GM19395 (cell line): Measurements from ENCODE around the gene BCL6B.
"Not testable (repeated sequence)": the region's sequence is repeated elsewhere in the genome, so short reads cannot be mapped to it uniquely, and the experiment has no call there.

Experiments used
- ATAC-seq: cut with Tn5 transposase; IDR thresholded peaks from one replicate; pipeline ENCODE4 v1.9.1; 2021; ENCODE audit warnings: mild to moderate bottlenecking, moderate library complexity; ENCODE audit not compliant: unreplicated experiment

BCL6B gene

GRCh38 chr17:7050583-7050982, 27.7 kb downstream of the BCL6B start:
- ATAC-seq, result not testable (repeated sequence)

DNA sequence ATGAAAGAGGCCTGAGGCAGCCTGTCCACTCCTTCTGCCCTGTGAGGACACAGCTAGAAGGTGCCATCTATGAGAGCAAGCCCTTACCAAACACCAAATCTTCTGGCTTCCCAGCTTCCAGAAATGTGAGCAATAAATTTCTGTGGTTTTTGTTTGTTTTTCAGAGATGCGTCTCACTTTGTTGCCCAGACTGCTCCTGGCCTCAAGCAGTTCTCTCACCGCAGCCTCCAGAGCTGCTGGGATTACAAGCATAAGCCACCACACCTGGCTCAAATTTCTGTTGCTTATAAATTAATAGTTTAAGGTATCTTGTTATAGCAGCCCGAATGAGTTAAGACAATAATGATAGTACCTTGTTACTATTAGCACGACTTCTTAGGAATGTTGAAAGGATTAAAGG, 33.5 kb downstream of the BCL6B start:
- ATAC-seq, result no peak

DNA sequence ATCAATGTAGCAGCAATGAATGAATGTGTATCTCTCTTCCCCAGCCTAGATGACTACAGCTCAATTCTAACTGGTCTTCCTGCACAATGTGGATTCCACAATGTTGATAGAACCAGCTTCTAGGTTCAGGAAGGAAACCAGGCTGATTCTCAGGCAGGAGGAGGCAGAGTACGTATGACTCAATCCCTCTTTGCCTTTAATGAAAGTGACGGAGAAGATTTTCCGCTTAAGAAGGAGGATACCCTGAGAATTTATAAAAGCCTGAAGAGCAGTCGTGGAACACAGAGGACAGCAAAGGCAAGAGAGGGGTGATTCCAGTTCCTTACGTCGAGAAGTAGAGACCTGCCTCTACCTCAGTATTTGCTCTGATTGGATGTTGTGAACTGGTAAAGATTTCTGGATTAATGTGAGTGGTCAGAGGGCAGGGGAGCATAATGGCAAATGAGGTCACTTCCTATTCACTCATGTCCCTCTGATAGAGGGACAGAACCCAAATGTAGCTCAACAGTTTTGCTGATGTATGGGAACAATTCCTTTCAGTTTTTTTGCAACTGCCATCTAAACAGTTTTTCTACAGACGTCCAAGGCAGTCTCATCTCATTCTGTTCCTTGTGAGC, 36.1 kb downstream of the BCL6B start:
- no peak for ATAC-seq

- ATAC-seq, result no peak
Observed at GRCh38 chr17:7060165-7060891, 37.5 kb downstream of the BCL6B start.

- no peak for ATAC-seq
Observed at GRCh38 chr17:7063518-7064094, 40.8 kb downstream of the BCL6B start.

DNA sequence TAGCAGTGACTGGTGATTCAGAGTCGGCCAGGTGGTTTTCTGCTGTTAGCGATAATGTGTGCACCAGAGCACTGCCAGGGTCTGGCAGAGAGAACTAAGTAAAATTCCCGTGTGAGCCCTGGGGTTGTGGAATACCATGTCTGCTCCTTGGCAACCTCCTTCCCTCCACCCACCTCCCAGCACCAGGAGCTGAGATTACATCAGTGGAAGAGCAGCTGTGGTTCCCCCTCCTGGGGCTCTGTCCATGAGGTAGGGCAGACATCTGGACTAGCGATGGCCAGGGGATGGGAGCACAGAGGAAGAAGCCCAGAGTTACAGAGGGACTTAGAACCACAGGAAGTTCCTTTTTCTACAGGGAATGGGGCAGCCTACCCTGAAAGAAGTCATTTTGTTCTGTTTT, 41.4 kb downstream of the BCL6B start:
- ATAC-seq, result no peak

DNA sequence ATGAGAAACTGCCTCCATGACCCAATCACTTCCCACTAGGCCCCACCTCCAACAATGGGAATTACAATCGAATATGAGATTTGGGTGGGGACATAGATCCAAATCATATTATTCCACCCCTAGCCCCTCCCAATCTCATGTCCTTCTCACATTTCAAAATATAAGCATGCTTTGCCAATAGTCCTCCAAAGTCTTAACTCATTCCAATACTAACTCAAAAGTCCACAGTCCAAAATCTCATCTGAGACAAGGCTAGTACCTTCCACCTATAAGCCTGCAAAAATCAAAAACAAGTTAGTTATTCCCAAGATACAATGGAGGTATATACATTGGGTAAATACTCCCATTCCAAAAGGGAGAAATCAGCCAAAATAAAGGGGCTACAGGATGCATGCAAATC, 44.3 kb downstream of the BCL6B start:
- ATAC-seq, result no peak

DNA sequence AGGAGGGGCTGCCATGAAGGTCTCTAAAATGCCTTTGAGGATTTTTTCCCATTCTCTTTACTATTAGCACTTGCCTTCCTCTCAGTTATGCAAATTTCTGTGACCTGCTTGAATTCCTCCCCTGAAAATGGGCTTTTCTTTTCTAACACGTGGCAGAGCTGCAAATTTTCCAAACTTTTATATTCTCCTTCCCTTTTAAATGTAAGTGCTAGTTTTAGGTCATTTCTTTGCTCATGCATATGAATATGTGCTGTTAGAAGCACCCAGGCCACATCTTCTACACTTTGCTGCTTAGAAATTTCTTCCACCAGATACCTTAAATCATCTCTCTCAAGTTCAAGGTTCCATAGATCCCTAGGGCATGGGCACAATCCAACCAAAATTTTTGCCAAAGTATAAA, 45.4 kb downstream of the BCL6B start:
- no peak for ATAC-seq

DNA sequence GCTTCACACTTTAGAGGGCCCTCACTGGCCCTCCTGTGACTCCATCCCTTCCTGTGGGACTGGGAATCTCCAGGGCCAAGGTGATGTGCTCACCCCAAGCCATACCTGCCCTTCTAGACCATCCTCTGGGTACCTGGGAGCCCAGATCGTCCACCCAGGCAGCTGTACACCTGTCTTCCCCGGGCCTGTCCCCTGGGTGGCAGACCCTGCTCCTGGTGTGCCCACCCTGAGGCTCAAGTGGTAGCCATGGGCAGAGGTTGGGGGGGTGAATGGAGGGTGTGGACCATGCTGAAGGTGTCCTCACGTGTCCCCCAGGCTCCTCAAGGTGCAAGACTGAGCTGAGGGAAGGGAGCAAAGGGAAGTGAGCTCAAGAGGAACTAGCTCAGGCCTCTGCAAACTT, 47.9 kb downstream of the BCL6B start:
- no peak for ATAC-seq

GRCh38 chr17:7072406-7072805, 49.6 kb downstream of the BCL6B start:
- no peak for ATAC-seq

DNA sequence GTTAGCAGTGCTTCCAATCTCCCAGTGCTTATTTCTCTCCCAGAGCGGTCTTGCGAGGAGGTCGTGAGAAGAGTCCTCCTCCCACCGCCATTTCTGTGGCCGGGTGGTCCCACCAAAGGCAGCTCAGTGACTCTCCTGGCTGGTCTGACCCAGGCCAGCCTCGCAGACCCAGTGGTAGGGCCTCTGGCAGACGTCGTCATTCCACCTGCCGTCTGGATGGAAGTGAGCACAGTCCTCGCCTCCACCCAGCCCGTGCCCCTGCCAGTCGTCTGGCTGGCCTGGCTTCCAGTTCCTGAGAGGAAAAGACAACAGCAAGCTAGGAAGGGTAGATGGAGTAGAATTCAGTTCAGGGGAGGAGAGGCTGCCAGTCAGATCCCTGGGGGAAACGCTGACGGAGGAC, 52.1 kb downstream of the BCL6B start:
- ATAC-seq, result no peak

GRCh38 chr17:7077911-7078546, 55.2 kb downstream of the BCL6B start:
- no peak for ATAC-seq

GRCh38 chr17:7078711-7079110, 55.9 kb downstream of the BCL6B start:
- no peak for ATAC-seq
